ENCODE results near the gene NAT10. TPM values are rescaled to one million over a fixed set of nuclear protein-coding genes. Genes with fewer than 3 reads are reported as not detected.
"Not testable (repeated sequence)": the region's sequence is repeated elsewhere in the genome, so short reads cannot be mapped to it uniquely, and the experiment has no call there.

Gene NAT10
- total RNA-seq, 1 donor from 2014 or later = 64.5 TPM

- H3K9me3 Mint-ChIP-seq (ENCODE audit: low read depth) = no peaks in the 10 kb centered on the region
- H3K27ac Mint-ChIP-seq = peak overlapping the region; percentile 3
- H3K36me3 Mint-ChIP-seq (ENCODE audit: insufficient read depth) = peaks cover 19% of the 10 kb centered on the region
- H3K27me3 Mint-ChIP-seq = no peaks in the 10 kb centered on the region
- no peak for TF ChIP-seq CTCF (IDR thresholded peaks at IDR 0.05; ENCODE audit: unreplicated experiment)
- no peak for DNase-seq (ENCODE audit: low spot score, unreplicated experiment)
- no peak overlapping the region for H3K4me3 Mint-ChIP-seq (ENCODE audit: low read depth)
- H3K4me1 Mint-ChIP-seq (ENCODE audit: low read depth) = peaks cover 12% of the 10 kb centered on the region
Measured at GRCh38 chr11:34067383-34068065, 37.9 kb upstream of the NAT10 start.

- no peak for DNase-seq (ENCODE audit: low spot score, unreplicated experiment)
- Mint-ChIP-seq H3K4me1 (ENCODE audit: low read depth) (peaks cover 10% of the 10 kb centered on the region), H3K4me3 (ENCODE audit: low read depth) (no peak overlapping the region), H3K36me3 (ENCODE audit: insufficient read depth) (peaks cover 20% of the 10 kb centered on the region), H3K9me3 (ENCODE audit: low read depth) (no peaks in the 10 kb centered on the region), H3K27ac (peak overlapping the region; percentile 3), H3K27me3 (no peaks in the 10 kb centered on the region)
- no peak for TF ChIP-seq CTCF (IDR thresholded peaks at IDR 0.05; ENCODE audit: unreplicated experiment)
Measured at GRCh38 chr11:34068111-34068510, 37.3 kb upstream of the NAT10 start.

DNA sequence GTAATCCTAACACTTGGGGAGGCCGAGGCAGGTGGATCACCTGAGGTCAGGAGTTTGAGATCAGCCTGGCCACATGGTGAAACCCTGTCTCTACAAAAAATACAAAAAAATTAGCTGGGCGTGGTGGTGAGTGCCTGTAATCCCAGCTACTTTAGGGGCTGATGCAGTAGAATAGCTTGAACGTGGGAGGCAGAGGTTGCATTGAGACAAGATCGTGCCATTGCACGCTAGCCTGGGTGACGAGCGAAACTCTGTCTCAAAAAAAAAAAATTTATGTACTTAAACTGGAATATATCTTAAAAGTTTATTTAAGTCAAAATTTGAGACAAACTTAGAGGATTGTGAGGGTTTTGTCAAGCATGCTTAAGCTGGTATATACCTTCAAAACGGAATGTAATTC, 34.1 kb upstream of the NAT10 start:
- H3K4me1 Mint-ChIP-seq (ENCODE audit: low read depth); H3K27ac Mint-ChIP-seq; H3K27me3 Mint-ChIP-seq; H3K9me3 Mint-ChIP-seq (ENCODE audit: low read depth); H3K4me3 Mint-ChIP-seq (ENCODE audit: low read depth); DNase-seq (ENCODE audit: low spot score, unreplicated experiment): not testable (repeated sequence)
- peaks cover 13% of the 10 kb centered on the region for H3K36me3 Mint-ChIP-seq (ENCODE audit: insufficient read depth)

GRCh38 chr11:34072041-34072440, 33.4 kb upstream of the NAT10 start:
- no peaks in the 10 kb centered on the region for H3K9me3 Mint-ChIP-seq (ENCODE audit: low read depth)
- TF ChIP-seq CTCF (IDR thresholded peaks at IDR 0.05; ENCODE audit: unreplicated experiment) = no peak
- no peak overlapping the region for H3K27ac Mint-ChIP-seq
- H3K36me3 Mint-ChIP-seq (ENCODE audit: insufficient read depth) = peaks cover 14% of the 10 kb centered on the region
- no peak overlapping the region for H3K4me3 Mint-ChIP-seq (ENCODE audit: low read depth)
- no peak for DNase-seq (ENCODE audit: low spot score, unreplicated experiment)
- H3K27me3 Mint-ChIP-seq = no peaks in the 10 kb centered on the region
- H3K4me1 Mint-ChIP-seq (ENCODE audit: low read depth) = peaks cover 8% of the 10 kb centered on the region

DNA sequence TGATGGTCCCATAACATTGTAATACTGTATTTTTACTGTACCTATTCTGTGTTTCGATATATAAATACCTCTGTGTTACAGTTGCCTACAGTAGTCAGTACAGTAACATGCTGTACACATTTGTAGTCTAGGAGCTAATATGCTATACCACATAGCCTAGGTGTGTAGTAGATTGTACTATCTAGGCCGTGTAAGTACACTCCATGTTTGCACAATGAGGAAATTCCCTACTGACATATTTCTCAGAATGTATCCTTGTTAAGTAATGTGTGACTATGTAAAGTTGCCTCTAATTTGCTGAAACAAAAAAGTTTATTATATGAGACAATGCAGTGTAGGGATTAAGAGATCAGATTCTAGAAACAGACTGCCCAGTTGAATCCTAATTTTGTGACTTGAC, 32.6 kb upstream of the NAT10 start:
- Mint-ChIP-seq H3K36me3 (ENCODE audit: insufficient read depth) (peaks cover 18% of the 10 kb centered on the region), H3K4me3 (ENCODE audit: low read depth) (no peak overlapping the region), H3K27me3 (no peaks in the 10 kb centered on the region), H3K4me1 (ENCODE audit: low read depth) (peaks cover 5% of the 10 kb centered on the region), H3K27ac (no peak overlapping the region), H3K9me3 (ENCODE audit: low read depth) (no peaks in the 10 kb centered on the region)
- TF ChIP-seq CTCF (IDR thresholded peaks at IDR 0.05; ENCODE audit: unreplicated experiment) = no peak
- DNase-seq (ENCODE audit: low spot score, unreplicated experiment) = no peak

- DNase-seq (ENCODE audit: low spot score, unreplicated experiment) = no peak
- no peak for TF ChIP-seq CTCF (IDR thresholded peaks at IDR 0.05; ENCODE audit: unreplicated experiment)
- Mint-ChIP-seq H3K4me3 (ENCODE audit: low read depth) (no peak overlapping the region), H3K27me3 (no peaks in the 10 kb centered on the region), H3K9me3 (ENCODE audit: low read depth) (no peaks in the 10 kb centered on the region), H3K4me1 (ENCODE audit: low read depth) (peaks cover 4% of the 10 kb centered on the region), H3K27ac (peak overlapping the region; percentile 85), H3K36me3 (ENCODE audit: insufficient read depth) (peaks cover 25% of the 10 kb centered on the region)
Measured at GRCh38 chr11:34074391-34074790, 31.0 kb upstream of the NAT10 start.

All from progenitor cell of endocrine pancreas (in vitro differentiated cells).